DOHH2 (cell line): ENCODE data around the gene MAP2K7.
"Not testable (repeated sequence)": the region's sequence is repeated elsewhere in the genome, so short reads cannot be mapped to it uniquely, and the experiment has no call there.

Experiments
- H3F3A ChIP-seq: fragments of 200-600 bp; sonication (generic), shearing (Covaris generic); 2 replicates; pipeline ENCODE4 v1.6.0; 2016; ENCODE audit warnings: antibody characterized with exemption, mild to moderate bottlenecking; ENCODE audit not compliant: control insufficient read depth, insufficient read depth
- H3K27ac ChIP-seq: fragments of 200-600 bp; sonication (generic); 2 replicates; pipeline ENCODE4 v1.5.1; 2014; ENCODE audit warnings: low read depth, mild to moderate bottlenecking, low read length, moderate library complexity
- H3K27me3 ChIP-seq: fragments of 200-600 bp; sonication (generic); 2 replicates; pipeline ENCODE4 v1.6.1; 2014; ENCODE audit warnings: mild to moderate bottlenecking, low read length, mixed read lengths; ENCODE audit not compliant: control insufficient read depth
- H3K36me3 ChIP-seq: fragments of 200-600 bp; sonication (generic); 2 replicates; pipeline ENCODE4 v1.6.1; 2014; ENCODE audit warnings: mild to moderate bottlenecking, low read length, moderate library complexity, mixed read lengths; ENCODE audit not compliant: control insufficient read depth
- H3K4me1 ChIP-seq: fragments of 200-600 bp; sonication (generic); 2 replicates; pipeline ENCODE4 v1.6.1; 2014; ENCODE audit warnings: mild to moderate bottlenecking, low read length, mixed read lengths; ENCODE audit not compliant: control insufficient read depth
- H3K4me2 ChIP-seq: fragments of 200-600 bp; sonication (generic); 2 replicates; pipeline ENCODE4 v1.6.0; 2014; ENCODE audit warnings: mild to moderate bottlenecking, low read length, moderate library complexity
- H3K4me3 ChIP-seq: fragments of 200-600 bp; sonication (generic); 2 replicates; pipeline ENCODE4 v1.5.1; 2014; ENCODE audit warnings: mild to moderate bottlenecking, low read length, mixed read lengths
- H3K79me2 ChIP-seq: fragments of 200-600 bp; sonication (generic); 2 replicates; pipeline ENCODE4 v1.6.1; 2014; ENCODE audit warnings: mild to moderate bottlenecking, low read length, mixed read lengths; ENCODE audit not compliant: control insufficient read depth
- H3K9me2 ChIP-seq: fragments of 200-600 bp; sonication (generic); replicated peaks from 2 replicates; pipeline ENCODE4 v1.6.1; 2014; ENCODE audit warnings: mild to moderate bottlenecking, low read length, mixed read lengths; ENCODE audit not compliant: control insufficient read depth
- H3K9me3 ChIP-seq: fragments of 200-600 bp; sonication (generic); 2 replicates; pipeline ENCODE4 v1.6.1; 2014; ENCODE audit warnings: antibody characterized with exemption, low read length, mixed read lengths; ENCODE audit not compliant: control insufficient read depth, insufficient read depth
- H4K20me1 ChIP-seq: fragments of 200-600 bp; sonication (generic); 2 replicates; pipeline ENCODE4 v1.6.0; 2014; ENCODE audit warnings: low read depth, mild to moderate bottlenecking, antibody characterized with exemption, low read length, moderate library complexity; ENCODE audit not compliant: control insufficient read depth, insufficient read depth
- CTCF ChIP-seq: fragments of 200-600 bp; sonication (generic); IDR thresholded peaks from one replicate; pipeline ENCODE4 v1.5.1; 2014; ENCODE audit warnings: antibody characterized with exemption, mild to moderate bottlenecking, low read depth, low read length; ENCODE audit not compliant: poor library complexity, severe bottlenecking
- EZH2phosphoT487 ChIP-seq: fragments of 200-600 bp; sonication (generic); IDR thresholded peaks from 2 replicates; pipeline ENCODE4 v1.6.1; 2017; ENCODE audit warnings: borderline replicate concordance, mild to moderate bottlenecking, antibody characterized with exemption, low read length, moderate library complexity, mixed read lengths

MAP2K7 gene

GRCh38 chr19:7856679-7857663 lies 46.7 kb upstream of the MAP2K7 start:
- Histone ChIP-seq H3K4me3 (no peak overlapping the region), H3K27me3 (peaks cover 18% of the 10 kb centered on the region), H3K27ac (no peak overlapping the region), H4K20me1 (no peaks in the 10 kb centered on the region), H3F3A (no peaks in the 10 kb centered on the region), H3K79me2 (no peaks in the 10 kb centered on the region), H3K4me2 (no peak overlapping the region), H3K9me3 (no peaks in the 10 kb centered on the region), H3K36me3 (no peaks in the 10 kb centered on the region), H3K9me2 (no peaks in the 10 kb centered on the region), H3K4me1 (peaks cover 14% of the 10 kb centered on the region)
- TF ChIP-seq CTCF: no peak
- no peak for TF ChIP-seq EZH2phosphoT487

- H3K4me2 ChIP-seq: peak overlapping the region; percentile 48
- no peak for TF ChIP-seq CTCF
- TF ChIP-seq EZH2phosphoT487: no peak
These were observed 46.0 kb upstream of the MAP2K7 start for GRCh38 chr19:7857727-7858108.

GRCh38 chr19:7858109-7858770 lies 45.4 kb upstream of the MAP2K7 start:
- Histone ChIP-seq H3K4me2 (peak overlapping the region; percentile 48), H3K79me2 (no peaks in the 10 kb centered on the region), H3K4me1 (peaks cover 18% of the 10 kb centered on the region), H3F3A (no peaks in the 10 kb centered on the region), H3K9me3 (no peaks in the 10 kb centered on the region), H3K9me2 (no peaks in the 10 kb centered on the region), H3K27ac (no peak overlapping the region), H3K27me3 (peaks cover 18% of the 10 kb centered on the region), H4K20me1 (no peaks in the 10 kb centered on the region), H3K4me3 (peak overlapping the region; percentile 27; the same call in 1 of the 2 replicates), H3K36me3 (no peaks in the 10 kb centered on the region)
- TF ChIP-seq CTCF: no peak
- no peak; the same call in 1 of the 2 replicates for TF ChIP-seq EZH2phosphoT487

More at GRCh38 chr19:7857727-7858108, 46.0 kb upstream of the MAP2K7 start:
- Histone ChIP-seq H3K4me1 (peaks cover 18% of the 10 kb centered on the region), H3K27ac (no peak overlapping the region), H3K27me3 (peaks cover 18% of the 10 kb centered on the region), H3K9me2 (no peaks in the 10 kb centered on the region), H3K36me3 (no peaks in the 10 kb centered on the region), H3K9me3 (no peaks in the 10 kb centered on the region), H4K20me1 (no peaks in the 10 kb centered on the region), H3K79me2 (no peaks in the 10 kb centered on the region), H3K4me3 (0 out of 2 replicates have a peak overlapping the region, but pooled peaks have one; percentile 27), H3F3A (no peaks in the 10 kb centered on the region)

- Histone ChIP-seq H3K27me3 (peaks cover 18% of the 10 kb centered on the region), H3K4me1 (peaks cover 15% of the 10 kb centered on the region)
- not testable (repeated sequence) for H3K4me2 ChIP-seq, H3K27ac ChIP-seq, H3K9me2 ChIP-seq, H3K9me3 ChIP-seq, H3K79me2 ChIP-seq, H4K20me1 ChIP-seq, H3F3A ChIP-seq, H3K4me3 ChIP-seq, H3K36me3 ChIP-seq
These were observed 44.6 kb upstream of the MAP2K7 start for GRCh38 chr19:7859087-7859486.
